Vagina (tissue), 2 donors: ENCODE data around the gene DLD.

Source experiments
- CTCF ChIP-seq, 3 experiments: fragments of 450-650 bp in 2 of 3; fragments of 200-600 bp in 1 of 3; sonication (generic) in 1 of 3; IDR thresholded peaks; one replicate each; pipeline ENCODE4 v1.5.1; 2017 to 2019; ENCODE audit warnings: antibody characterized with exemption in 3 of 3, mild to moderate bottlenecking in 2 of 3, moderate library complexity in 2 of 3
- POLR2A ChIP-seq, 2 donors: fragments of 450-650 bp; IDR thresholded peaks; one replicate each; pipeline ENCODE4 v1.6.1; 2017; ENCODE audit warnings: antibody characterized with exemption in 2 of 2, mild to moderate bottlenecking in 2 of 2, moderate library complexity in 2 of 2
- POLR2AphosphoS5 ChIP-seq, 2 donors: sonication (generic); formaldehyde crosslinking; IDR thresholded peaks; one replicate each; pipeline ENCODE4 v1.9.0; 2017; ENCODE audit warnings: antibody characterized with exemption in 2 of 2, mild to moderate bottlenecking in 2 of 2, low read depth in 1 of 2; ENCODE audit not compliant: insufficient read depth in 1 of 2

GRCh38 chr7:107879400-107880035, 11.5 kb upstream of the DLD start:
- TF ChIP-seq CTCF (IDR thresholded peaks at IDR 0.05) (peak; percentile 40 to 64 (median 46)), POLR2A (IDR thresholded peaks at IDR 0.05) (no peak), POLR2AphosphoS5 (IDR thresholded peaks at IDR 0.05; ENCODE audit: insufficient read depth in 1 of 2, low read depth in 1 of 2) (no peak)
